HG02571 (cell line): ENCODE measurements around the gene EBF3.
"Not testable (repeated sequence)": the region's sequence is repeated elsewhere in the genome, so short reads cannot be mapped to it uniquely, and the experiment has no call there.

Experiments
- ATAC-seq: cut with Tn5 transposase; IDR thresholded peaks from one replicate; pipeline ENCODE4 v1.9.1; 2021; ENCODE audit warnings: mild to moderate bottlenecking, moderate library complexity; ENCODE audit not compliant: unreplicated experiment

The EBF3 gene

DNA sequence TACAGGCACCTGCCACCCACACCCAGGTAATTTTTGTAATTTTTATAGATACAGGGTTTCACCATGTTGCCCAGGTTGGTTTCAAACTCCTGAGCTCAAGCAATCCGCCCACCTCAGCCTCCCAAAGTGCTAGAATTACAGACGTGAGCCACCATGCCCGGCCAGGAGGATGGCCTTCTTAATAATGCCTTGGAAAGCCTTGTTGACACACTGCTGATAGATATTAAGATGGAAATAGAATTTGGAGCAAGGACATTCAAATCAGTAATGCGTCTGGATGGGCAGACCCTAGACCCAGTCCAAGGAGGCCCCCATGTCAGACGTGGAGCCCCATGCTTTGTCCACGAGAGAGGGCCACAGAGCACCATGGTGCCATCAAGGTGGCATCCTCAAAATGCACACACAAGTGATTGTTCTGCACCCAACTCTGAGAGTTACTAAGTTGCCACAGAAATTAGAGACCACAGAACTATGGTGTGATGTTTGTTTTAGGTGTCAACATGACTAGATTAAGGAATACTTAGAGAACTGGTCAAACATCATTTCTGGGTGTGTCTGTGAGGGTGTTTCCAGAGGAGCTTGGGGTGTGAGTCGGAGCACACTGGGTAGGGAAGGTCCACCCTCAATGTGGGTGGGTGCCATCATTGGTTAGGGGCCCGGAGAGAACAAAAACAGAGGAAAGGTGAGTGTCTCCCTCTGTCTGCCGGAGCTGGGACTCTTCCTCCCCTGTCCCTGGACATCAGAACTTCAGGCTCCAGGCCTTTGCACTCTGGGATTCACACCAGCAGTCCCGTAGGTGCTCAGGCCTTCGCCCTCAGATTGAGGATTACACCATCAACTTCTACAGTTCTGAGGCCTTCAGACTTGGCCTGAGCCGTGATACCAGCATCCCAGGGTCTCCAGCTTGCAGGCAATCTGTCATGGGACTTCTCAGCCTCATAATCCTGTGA lies 34.5 kb downstream of the EBF3 start:
- no peak for ATAC-seq

DNA sequence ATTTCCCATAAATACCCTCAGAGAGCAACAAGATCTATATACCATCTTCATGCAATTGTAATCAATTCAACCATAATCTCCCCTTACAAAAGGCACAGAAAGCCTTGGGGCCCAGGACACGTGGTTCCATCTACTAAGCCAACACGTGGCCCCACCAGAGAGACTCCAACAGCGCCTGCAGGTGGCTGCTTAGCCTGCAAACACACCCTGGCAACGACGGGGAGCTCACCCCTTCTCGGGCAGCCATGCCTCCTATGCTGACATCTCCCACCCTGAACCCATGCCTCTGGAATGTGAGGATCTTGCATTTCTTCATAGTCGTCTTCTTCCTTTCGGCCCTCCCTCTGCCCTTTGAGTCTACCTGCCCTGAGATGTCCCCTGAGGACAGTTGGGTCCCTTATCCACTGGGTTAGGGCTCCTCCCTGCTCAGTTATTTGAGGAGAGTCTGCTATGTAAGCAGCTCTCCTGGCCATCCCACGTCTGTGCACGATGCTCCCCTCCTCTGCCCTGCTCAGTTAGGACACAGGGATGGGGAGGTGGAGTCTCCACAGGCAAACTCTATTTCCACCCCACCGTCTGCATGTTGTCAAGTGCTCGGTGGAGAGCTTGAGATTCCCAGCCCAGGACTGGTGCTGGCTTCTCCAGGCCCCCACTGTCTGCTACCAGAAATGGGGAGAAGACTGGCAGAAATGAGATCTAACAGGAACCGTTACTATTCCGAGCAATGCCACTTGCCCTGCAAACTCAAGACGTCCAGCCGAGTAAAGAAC lies 36.5 kb downstream of the EBF3 start:
- ATAC-seq = no peak

DNA sequence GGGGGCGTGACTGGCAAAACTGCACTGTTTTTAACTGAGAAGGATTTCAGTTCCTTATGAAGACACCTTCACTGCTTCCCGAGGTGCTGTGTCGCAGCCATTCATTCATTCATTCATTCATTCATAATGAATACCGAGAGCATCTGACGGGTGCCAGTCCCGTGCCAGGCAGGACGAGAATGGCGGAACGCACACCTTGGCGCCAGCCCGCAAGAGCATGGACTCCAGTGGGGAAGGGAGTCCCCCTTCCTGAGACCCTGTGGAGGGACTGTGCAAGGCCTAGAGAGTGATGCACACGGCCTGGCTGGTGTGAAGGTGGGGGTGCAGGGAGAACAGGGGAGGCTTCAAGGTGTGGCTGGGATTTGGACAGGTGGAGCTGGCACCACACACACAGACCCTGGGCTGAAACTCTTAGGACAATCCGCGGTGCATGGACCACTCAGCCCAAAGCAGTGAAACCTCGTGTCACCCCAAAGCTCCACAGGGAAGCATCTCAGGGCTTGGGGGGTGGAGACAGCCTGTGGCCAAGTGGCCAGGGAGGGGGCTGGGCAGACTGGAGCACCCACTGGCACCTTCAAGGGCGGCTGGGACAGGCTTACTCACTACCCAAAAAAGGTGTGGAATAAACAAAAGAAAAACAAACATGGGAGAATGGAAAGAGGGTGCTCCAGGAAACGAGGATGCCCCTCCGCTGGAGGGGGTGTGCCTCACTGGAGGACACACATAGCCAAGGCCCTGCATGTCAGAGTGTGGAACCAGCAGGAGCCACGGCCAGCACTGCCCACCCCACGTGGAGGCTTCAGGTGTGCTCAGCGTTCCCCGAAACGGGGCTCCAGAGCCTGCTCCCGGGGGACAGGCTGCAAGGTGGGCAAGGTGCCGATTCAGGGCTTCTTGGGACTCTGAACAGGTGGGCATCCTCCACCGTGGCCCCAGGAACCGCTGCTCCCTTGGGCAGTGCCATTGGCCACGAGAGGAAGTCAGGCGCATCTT lies 37.7 kb downstream of the EBF3 start:
- ATAC-seq = no peak

DNA sequence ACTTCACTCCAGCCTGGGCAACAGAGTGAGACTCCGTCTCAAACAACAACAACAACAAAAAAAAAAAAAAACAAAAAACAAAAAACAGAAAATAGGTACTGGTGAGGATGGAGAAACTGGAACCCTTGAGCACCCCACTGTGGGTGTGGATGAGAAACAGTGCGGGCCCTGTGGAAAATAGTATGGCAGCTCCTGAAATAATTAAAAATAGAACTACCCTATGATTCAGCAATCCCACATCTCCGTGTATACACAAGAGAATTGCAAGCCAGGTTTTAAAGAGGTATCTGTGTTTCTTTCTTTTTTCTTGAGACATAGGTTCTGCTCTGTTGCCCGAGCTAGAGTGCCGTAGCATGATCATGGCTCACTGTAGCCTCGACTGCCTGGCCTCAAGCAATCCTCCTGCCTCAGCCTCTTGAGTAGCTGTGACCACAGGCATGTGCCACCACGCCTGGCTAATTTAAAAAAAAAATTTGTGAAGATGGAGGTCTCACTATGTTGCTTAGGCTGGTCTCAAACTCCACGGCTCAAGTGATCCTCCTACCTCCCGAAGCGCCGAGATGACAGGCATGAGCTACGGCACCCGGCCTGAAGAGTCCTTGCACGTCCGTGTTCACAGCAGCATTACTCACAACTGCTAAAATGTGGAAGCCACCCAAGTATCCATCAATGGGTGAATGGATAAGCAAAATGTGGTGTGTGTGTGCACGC lies 39.5 kb downstream of the EBF3 start:
- ATAC-seq = no peak

DNA sequence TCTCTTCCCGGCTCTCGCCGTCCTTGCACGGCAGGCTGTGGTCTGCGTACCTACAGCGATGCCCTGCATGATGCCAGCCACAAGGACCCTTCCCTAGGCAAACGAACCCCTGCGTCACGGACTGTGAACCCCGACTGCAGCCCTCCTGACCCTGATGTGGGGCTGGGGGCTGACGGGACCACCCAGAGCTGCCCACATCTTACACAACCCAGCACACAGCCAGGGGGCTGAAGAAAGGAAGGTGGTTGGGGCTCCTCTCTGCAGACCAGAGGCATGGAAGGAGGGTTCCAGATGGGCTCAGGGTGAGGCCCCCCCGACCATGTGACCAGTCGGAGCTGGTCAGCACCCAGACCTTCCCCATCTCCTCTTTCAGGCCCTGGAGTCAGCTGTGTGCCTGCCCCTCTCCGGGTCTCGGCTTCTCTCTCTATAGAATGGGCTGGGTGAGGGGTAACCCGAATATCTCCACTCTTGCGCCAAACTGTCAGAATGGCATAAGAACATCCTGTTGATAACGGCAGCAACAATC lies 41.4 kb downstream of the EBF3 start:
- ATAC-seq = no peak

DNA sequence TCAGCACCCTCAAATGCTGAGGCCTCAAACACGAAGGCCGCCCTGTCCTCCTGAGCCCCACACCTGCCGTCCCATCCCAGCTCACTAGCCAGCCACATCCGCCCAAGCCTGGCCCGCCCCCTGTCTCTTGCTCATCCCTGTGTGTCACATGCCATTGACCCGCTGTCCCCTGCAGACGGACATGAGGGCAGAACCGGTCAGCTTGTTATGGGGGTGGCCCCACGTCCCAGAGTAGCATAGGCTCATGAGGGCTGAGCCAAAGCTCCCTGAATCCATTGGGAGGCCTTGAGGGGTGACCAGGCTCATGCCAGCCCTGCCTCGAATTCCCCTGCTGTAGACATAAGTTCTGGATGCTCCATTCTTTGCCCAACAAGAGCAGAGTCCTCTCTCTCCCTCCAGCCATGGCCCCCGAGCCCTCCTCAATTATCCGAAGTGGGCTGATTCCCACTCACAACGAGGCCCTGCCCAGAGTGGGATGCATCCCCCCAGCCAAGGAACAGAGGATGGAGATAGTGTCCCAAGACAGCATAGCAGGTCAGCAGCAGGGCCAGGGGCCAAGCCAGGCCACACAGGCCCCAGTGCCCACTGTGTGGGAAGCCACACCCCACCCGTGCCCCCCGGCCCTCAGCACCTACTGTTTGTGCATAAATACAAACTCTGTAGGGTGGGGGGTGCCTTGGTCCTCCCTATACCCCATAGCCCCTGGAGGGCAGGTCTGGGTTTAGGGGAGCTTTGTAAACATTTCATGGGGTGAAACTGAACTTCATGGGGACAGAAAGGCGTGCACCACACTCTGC lies 42.1 kb downstream of the EBF3 start:
- no peak for ATAC-seq

DNA sequence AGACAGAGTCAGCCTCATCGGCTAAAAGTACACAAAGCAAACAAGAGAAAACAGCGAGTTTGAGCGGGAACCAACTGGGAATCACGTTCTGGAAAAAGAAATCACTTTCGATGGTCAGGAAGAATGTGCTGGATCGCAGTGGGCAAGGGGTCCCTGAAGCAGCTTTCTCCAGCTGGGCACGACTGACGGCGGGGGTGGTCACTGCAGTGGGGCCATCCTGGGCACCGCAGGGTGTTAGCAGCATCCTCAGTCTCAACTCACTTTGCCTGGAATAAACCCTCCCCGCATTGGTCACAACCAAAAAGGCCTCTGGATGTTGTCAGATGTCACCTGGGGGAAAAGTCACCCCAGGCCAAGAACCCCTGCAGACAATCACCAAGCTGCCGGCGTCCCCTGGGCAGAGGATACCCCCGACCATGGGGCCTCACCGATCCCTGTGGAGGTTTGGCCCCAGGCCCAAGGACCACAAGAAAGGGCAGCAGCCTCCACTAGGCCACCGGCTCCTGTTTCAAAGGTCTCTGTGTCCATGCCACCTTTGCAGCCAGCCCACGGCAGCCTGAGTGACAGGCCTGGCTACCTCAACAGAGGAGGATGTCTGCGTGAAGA lies 42.9 kb downstream of the EBF3 start:
- no peak for ATAC-seq

DNA sequence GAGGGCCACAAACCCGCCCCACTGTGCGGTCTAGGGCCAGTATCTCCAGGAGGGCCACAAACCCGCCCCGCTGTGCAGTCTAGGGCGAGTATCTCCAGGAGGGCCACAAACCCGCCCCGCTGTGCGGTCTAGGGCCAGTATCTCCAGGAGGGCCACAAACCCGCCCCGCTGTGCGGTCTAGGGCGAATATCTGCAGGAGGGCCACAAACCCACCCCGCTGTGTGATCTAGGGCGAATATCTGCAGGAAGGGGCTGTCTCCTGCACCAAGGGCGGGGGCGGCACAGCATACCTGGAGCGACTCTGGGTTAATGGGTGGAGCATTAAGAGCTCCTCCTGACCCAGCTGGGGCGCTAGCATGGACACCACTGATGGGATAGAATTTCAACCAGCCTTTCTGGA lies 43.9 kb downstream of the EBF3 start:
- ATAC-seq = not testable (repeated sequence)

DNA sequence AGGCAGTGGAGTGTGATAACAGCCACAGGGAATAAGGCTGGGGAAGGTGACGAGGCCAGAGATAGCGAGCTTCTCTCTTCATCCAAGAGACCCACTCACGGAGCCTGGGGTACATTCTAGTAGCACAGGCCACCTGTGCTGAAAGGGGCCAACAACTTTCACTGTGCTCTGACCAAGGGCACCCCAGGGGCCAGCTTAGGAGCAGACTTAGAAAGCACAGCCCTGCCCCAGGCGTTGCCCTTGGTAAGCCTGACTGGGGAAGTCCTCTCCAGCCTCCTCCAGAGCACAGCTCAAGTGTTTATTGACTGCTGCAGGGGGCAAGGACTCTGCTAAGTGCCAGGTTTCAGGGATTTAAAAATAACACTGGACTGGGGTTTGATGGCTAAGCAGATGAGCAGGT lies 44.7 kb downstream of the EBF3 start:
- no peak for ATAC-seq

DNA sequence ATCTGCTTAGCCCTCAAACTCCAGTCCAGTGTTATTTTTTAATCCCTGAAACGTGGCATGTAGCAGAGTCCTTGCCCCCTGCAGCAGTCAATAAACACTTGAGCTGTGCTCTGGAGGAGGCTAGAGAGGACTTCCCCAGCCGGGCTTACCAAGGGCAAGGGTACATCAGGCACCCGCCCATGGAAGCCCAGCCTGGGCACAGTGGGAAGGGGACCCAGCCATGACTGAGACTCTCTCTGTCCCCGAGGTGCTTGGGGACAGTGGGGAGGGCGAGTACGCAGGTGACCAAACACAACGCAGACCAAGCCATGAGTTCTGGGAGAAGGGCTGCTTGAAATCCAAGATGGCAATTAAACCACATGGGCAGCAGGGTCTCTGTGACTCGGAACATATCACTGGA lies 45.2 kb downstream of the EBF3 start:
- ATAC-seq = no peak

GRCh38 chr10:129918401-129918800 lies 45.7 kb downstream of the EBF3 start:
- no peak for ATAC-seq

- no peak for ATAC-seq
These were observed 46.1 kb downstream of the EBF3 start for GRCh38 chr10:129917936-129918335.

DNA sequence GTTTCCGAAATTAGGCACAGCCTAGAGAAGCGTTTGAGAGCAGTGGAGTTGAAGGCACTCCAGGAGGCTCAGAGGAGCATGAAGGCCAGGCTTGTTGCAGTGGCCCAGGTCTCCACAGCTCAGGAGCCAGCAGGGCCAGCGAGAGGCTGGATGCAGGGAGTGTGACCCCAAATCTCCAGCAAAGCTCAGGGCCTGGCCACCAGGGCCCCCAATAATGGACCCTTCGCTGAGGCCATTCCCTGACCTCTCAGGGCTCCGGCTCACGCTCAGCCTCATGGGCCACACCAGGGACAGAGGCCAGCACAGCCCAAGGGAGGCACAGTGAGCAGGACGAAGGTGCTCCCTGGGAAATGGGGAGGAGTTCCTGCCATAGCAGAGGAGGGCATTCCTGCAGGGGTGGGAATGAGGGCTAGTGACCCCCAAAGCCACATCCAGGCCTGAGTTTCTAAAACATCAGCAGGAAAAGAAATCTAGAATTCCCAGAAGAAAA lies 47.5 kb downstream of the EBF3 start:
- ATAC-seq = no peak

DNA sequence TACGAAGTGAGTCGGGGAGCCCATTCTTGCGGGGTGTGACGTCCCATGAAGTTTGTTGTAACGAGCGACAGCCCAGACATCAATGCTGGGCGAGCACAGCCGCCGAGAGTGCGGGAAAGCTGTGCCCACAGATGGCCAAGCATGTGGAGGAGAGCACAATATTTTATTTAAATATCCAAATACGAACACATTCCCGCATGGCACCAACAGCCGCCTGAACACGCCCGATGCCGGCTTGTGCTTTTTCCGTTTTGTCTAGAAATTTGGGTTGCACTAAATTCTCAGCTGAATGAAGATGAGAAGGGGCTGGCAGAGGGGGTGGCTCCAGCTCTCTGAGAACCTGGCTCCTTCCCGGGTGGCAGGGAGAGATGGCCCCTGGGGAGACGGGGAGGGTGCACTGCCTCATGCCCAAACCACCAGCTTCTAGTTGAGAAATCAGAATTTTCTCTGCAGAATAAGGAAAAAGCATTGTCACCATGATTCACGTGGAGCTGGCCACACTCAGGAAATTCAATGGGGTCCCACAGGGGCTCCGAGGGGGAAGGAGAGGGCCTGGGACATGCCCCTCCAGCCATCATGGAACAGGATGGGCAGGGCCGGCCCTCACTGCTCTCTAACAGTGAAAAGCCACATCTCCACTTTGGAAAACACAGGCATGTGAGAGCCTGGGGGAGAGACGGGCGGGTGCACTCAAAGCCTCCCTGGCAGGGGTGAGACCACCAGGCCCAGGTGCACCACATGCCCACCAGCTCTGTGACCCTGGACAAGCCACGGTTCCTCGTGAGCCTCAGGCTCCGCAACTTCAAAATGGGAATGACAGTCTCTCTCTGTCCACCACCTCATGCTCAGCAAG lies 48.3 kb downstream of the EBF3 start:
- ATAC-seq = no peak

DNA sequence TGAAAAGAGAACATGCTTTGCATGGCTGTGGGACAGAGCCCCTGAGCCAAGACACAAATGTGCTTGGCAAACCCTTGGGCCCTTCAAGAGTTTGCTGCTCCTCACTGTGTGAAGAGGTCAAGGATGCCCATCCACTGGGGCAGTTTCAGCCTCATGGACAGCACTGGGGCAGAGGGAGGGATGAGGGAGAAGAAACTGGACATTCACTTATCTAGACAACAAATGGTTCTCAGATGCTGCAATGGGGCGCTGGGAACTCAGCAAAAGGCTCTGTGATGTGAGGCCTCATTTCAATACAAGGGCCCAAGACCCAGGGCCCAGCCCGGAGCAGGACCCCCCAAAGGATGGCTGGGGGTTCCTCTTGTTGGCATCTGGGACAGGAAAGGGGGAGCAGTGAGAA lies 49.1 kb downstream of the EBF3 start:
- no peak for ATAC-seq

- no peak for ATAC-seq
These were observed 49.8 kb downstream of the EBF3 start for GRCh38 chr10:129914153-129914855.
